ENCODE results near the gene PRICKLE4.

Gene PRICKLE4

GRCh38 chr6:41813469-41813868 lies 32.9 kb downstream of the PRICKLE4 start:
- H3K4me3 ChIP-seq (replicated peaks; ENCODE audit: low read depth, low read length), result no peak overlapping the region
- DNase-seq (ENCODE audit: extremely low read depth, low read depth), result no peak

GRCh38 chr6:41813956-41814355 lies 33.4 kb downstream of the PRICKLE4 start:
- H3K4me3 ChIP-seq (replicated peaks; ENCODE audit: low read depth, low read length), result no peak overlapping the region
- no peak for TF ChIP-seq CTCF (IDR thresholded peaks at IDR 0.05; ENCODE audit: low read depth, low read length, missing control alignments)
- no peak for DNase-seq (ENCODE audit: extremely low read depth, low read depth)

More at GRCh38 chr6:41813469-41813868, 32.9 kb downstream of the PRICKLE4 start:
- no peak for TF ChIP-seq CTCF (IDR thresholded peaks at IDR 0.05; ENCODE audit: low read depth, low read length, missing control alignments)

GRCh38 chr6:41814629-41815028 lies 34.0 kb downstream of the PRICKLE4 start:
- DNase-seq (ENCODE audit: extremely low read depth, low read depth), result no peak
- TF ChIP-seq CTCF (IDR thresholded peaks at IDR 0.05; ENCODE audit: low read depth, low read length, missing control alignments), result no peak
- no peak overlapping the region for H3K4me3 ChIP-seq (replicated peaks; ENCODE audit: low read depth, low read length)

- H3K4me3 ChIP-seq (replicated peaks; ENCODE audit: low read depth, low read length), result no peak overlapping the region
- DNase-seq (ENCODE audit: extremely low read depth, low read depth), result no peak
- TF ChIP-seq CTCF (IDR thresholded peaks at IDR 0.05; ENCODE audit: low read depth, low read length, missing control alignments), result no peak
These were observed 35.0 kb downstream of the PRICKLE4 start for GRCh38 chr6:41815587-41815986.

- TF ChIP-seq CTCF (IDR thresholded peaks at IDR 0.05; ENCODE audit: low read depth, low read length, missing control alignments), result no peak
- DNase-seq (ENCODE audit: extremely low read depth, low read depth), result no peak
- no peak overlapping the region for H3K4me3 ChIP-seq (replicated peaks; ENCODE audit: low read depth, low read length)
These were observed 37.9 kb downstream of the PRICKLE4 start for GRCh38 chr6:41818271-41819054.

- TF ChIP-seq CTCF (IDR thresholded peaks at IDR 0.05; ENCODE audit: low read depth, low read length, missing control alignments), result no peak
- no peak for DNase-seq (ENCODE audit: extremely low read depth, low read depth)
- no peak overlapping the region for H3K4me3 ChIP-seq (replicated peaks; ENCODE audit: low read depth, low read length)
These were observed 40.7 kb downstream of the PRICKLE4 start for GRCh38 chr6:41821266-41821665.

All from HFF-Myc (cell line).